WTC11 (cell line): ENCODE data around the gene SLC9A9. TPM values are rescaled to one million over a fixed set of nuclear protein-coding genes. Genes with fewer than 3 reads are reported as not detected.

Source experiments
- ATAC-seq: fragments of 200-7000 bp; cut with Tn5 transposase; 2 replicates; pipeline ENCODE4 v1.10.0; 2021; ENCODE audit warnings: mild to moderate bottlenecking, moderate library complexity
- CTCF ChIA-PET: fragments of 300-600 bp; sonication (Branson Sonifier 250); formaldehyde crosslinking; loops from one replicate; lab custom pipeline; 2021; ENCODE audit warnings: antibody characterized with exemption; lab: Charles Lee
- POLR2A ChIA-PET: fragments of 350-600 bp; sonication (Branson Sonifier 250); formaldehyde crosslinking; loops from one replicate; lab custom pipeline; 2021; ENCODE audit warnings: antibody characterized with exemption; lab: Charles Lee
- DNase-seq: peaks from one replicate; pipeline ENCODE4 v3.0.0; 2021; ENCODE audit warnings: low spot score
- H3K27ac Mint-ChIP-seq: 2 replicates; pipeline ENCODE4 v1.8.0; 2021; ENCODE audit warnings: mixed read lengths
- H3K27me3 Mint-ChIP-seq: 2 replicates; pipeline ENCODE4 v1.8.0; 2021; ENCODE audit warnings: low read depth, mild to moderate bottlenecking, moderate library complexity, mixed read lengths
- H3K36me3 Mint-ChIP-seq: 2 replicates; pipeline ENCODE4 v1.8.0; 2021; ENCODE audit warnings: mixed read lengths
- H3K4me1 Mint-ChIP-seq: 2 replicates; pipeline ENCODE4 v1.8.0; 2022; ENCODE audit warnings: mixed read lengths
- H3K4me3 Mint-ChIP-seq: 2 replicates; pipeline ENCODE4 v1.8.0; 2021; ENCODE audit warnings: mild to moderate bottlenecking, moderate library complexity, mixed read lengths
- H3K9me3 Mint-ChIP-seq: 2 replicates; pipeline ENCODE4 v1.8.0; 2021; ENCODE audit warnings: mixed read lengths
- CTCF ChIP-seq: fragments of 200-600 bp; IDR thresholded peaks from 2 replicates; pipeline ENCODE4 v1.8.0; 2022; ENCODE audit warnings: antibody characterized with exemption
- E2F5 ChIP-seq: sonication (generic); formaldehyde crosslinking; IDR thresholded peaks from 2 replicates; pipeline ENCODE4 v1.8.1; 2022; ENCODE audit warnings: mild to moderate bottlenecking, moderate library complexity, missing genetic modification reagents
- ETV6 ChIP-seq: sonication (generic); formaldehyde crosslinking; IDR thresholded peaks from 2 replicates; pipeline ENCODE4 v1.8.1; 2022; ENCODE audit warnings: mild to moderate bottlenecking, missing genetic modification reagents
- GTF2I ChIP-seq: fragments of 250-450 bp; sonication (Bioruptor Pico); conservative IDR thresholded peaks from 2 replicates; pipeline ENCODE4 v1.4.0; 2021; ENCODE audit warnings: mild to moderate bottlenecking
- HMGA2 ChIP-seq: fragments of 250-450 bp; sonication (Bioruptor Pico); IDR thresholded peaks from 2 replicates; pipeline ENCODE4 v1.4.0; 2021; ENCODE audit warnings: mild to moderate bottlenecking, moderate library complexity
- IRF1 ChIP-seq: sonication (generic); formaldehyde crosslinking; IDR thresholded peaks from 2 replicates; pipeline ENCODE4 v1.8.0; 2023; ENCODE audit warnings: missing genetic modification reagents
- JUN ChIP-seq: sonication (generic); formaldehyde crosslinking; IDR thresholded peaks from 2 replicates; pipeline ENCODE4 v1.8.0; 2023; ENCODE audit warnings: mild to moderate bottlenecking, missing genetic modification reagents
- NR2C2 ChIP-seq: sonication (generic); formaldehyde crosslinking; IDR thresholded peaks from 2 replicates; pipeline ENCODE4 v1.8.0; 2022; ENCODE audit warnings: mild to moderate bottlenecking, missing genetic modification reagents
- SMAD3 ChIP-seq: sonication (generic); formaldehyde crosslinking; IDR thresholded peaks from 2 replicates; pipeline ENCODE4 v1.8.0; 2022; ENCODE audit warnings: missing genetic modification reagents, mild to moderate bottlenecking, borderline replicate concordance
- TP53 ChIP-seq: sonication (generic); formaldehyde crosslinking; IDR thresholded peaks from 2 replicates; pipeline ENCODE4 v1.8.1; 2023; ENCODE audit warnings: mild to moderate bottlenecking, missing genetic modification reagents
- ZBTB43 ChIP-seq: sonication (generic); formaldehyde crosslinking; IDR thresholded peaks from 2 replicates; pipeline ENCODE4 v1.8.1; 2023; ENCODE audit warnings: mild to moderate bottlenecking, missing genetic modification reagents
- ZNF121 ChIP-seq: sonication (generic); formaldehyde crosslinking; IDR thresholded peaks from 2 replicates; pipeline ENCODE4 v1.8.0; 2023; ENCODE audit warnings: missing genetic modification reagents
- ZNF219 ChIP-seq: sonication (generic); formaldehyde crosslinking; IDR thresholded peaks from 2 replicates; pipeline ENCODE4 v1.8.0; 2023; ENCODE audit warnings: missing genetic modification reagents, mild to moderate bottlenecking, borderline replicate concordance
- ZNF317 ChIP-seq: sonication (generic); formaldehyde crosslinking; IDR thresholded peaks from 2 replicates; pipeline ENCODE4 v1.8.1; 2023; ENCODE audit warnings: low read depth, mild to moderate bottlenecking, moderate library complexity, missing genetic modification reagents, borderline replicate concordance
- ZNF532 ChIP-seq: fragments of 250-450 bp; sonication (Bioruptor Pico); IDR thresholded peaks from 2 replicates; pipeline ENCODE4 v1.9.0; 2021; ENCODE audit warnings: mild to moderate bottlenecking, borderline replicate concordance
- total RNA-seq: library from RNA; stranded (reverse); gene quantifications from 3 replicates; pipeline ENCODE4 v1.2.3, GENCODE V29; 2021
- TF ChIP-seq, protein P1 (sequence below): fragments of 250-450 bp; sonication (Bioruptor Pico); IDR thresholded peaks from 2 replicates; pipeline ENCODE4 v1.9.0; 2021; ENCODE audit warnings: mild to moderate bottlenecking
- TF ChIP-seq, protein P2 (sequence below): fragments of 250-450 bp; sonication (Bioruptor Pico); IDR thresholded peaks from 2 replicates; pipeline ENCODE4 v1.9.0; 2021; ENCODE audit warnings: mild to moderate bottlenecking
- TF ChIP-seq, protein P3 (sequence below): sonication (generic); formaldehyde crosslinking; IDR thresholded peaks from 2 replicates; pipeline ENCODE4 v1.8.0; 2022; ENCODE audit warnings: mild to moderate bottlenecking, missing genetic modification reagents
- TF ChIP-seq, protein P4 (sequence below): sonication (generic); formaldehyde crosslinking; IDR thresholded peaks from 2 replicates; pipeline ENCODE4 v1.8.1; 2023; ENCODE audit warnings: mild to moderate bottlenecking, missing genetic modification reagents

SLC9A9 gene
- total RNA-seq, 1 experiment from 2014 or later = 1.2 TPM

- peaks cover 5% of the 10 kb centered on the region for H3K9me3 Mint-ChIP-seq
- no peak overlapping the region for H3K4me3 Mint-ChIP-seq
- ATAC-seq (no peak), DNase-seq (no peak)
- H3K27me3 Mint-ChIP-seq = no peaks in the 10 kb centered on the region
- ChIA-PET CTCF (no interaction called here), POLR2A (no interaction called here)
- no peak overlapping the region for H3K27ac Mint-ChIP-seq
- no peaks in the 10 kb centered on the region for H3K4me1 Mint-ChIP-seq
- TF ChIP-seq, protein P1, sequence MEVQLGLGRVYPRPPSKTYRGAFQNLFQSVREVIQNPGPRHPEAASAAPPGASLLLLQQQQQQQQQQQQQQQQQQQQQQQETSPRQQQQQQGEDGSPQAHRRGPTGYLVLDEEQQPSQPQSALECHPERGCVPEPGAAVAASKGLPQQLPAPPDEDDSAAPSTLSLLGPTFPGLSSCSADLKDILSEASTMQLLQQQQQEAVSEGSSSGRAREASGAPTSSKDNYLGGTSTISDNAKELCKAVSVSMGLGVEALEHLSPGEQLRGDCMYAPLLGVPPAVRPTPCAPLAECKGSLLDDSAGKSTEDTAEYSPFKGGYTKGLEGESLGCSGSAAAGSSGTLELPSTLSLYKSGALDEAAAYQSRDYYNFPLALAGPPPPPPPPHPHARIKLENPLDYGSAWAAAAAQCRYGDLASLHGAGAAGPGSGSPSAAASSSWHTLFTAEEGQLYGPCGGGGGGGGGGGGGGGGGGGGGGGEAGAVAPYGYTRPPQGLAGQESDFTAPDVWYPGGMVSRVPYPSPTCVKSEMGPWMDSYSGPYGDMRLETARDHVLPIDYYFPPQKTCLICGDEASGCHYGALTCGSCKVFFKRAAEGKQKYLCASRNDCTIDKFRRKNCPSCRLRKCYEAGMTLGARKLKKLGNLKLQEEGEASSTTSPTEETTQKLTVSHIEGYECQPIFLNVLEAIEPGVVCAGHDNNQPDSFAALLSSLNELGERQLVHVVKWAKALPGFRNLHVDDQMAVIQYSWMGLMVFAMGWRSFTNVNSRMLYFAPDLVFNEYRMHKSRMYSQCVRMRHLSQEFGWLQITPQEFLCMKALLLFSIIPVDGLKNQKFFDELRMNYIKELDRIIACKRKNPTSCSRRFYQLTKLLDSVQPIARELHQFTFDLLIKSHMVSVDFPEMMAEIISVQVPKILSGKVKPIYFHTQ (CRISPR knock-in tag) = no peak
- TF ChIP-seq E2F5 (no peak), NR2C2 (CRISPR knock-in tag) (no peak), HMGA2 (no peak), ZNF317 (CRISPR knock-in tag) (no peak)
- TF ChIP-seq, protein P2, sequence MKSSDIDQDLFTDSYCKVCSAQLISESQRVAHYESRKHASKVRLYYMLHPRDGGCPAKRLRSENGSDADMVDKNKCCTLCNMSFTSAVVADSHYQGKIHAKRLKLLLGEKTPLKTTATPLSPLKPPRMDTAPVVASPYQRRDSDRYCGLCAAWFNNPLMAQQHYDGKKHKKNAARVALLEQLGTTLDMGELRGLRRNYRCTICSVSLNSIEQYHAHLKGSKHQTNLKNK (CRISPR knock-in tag) = no peak
- H3K36me3 Mint-ChIP-seq = no peaks in the 10 kb centered on the region
These were observed 592.5 kb downstream of the SLC9A9 start for GRCh38 chr3:143255739-143256138.

DNA sequence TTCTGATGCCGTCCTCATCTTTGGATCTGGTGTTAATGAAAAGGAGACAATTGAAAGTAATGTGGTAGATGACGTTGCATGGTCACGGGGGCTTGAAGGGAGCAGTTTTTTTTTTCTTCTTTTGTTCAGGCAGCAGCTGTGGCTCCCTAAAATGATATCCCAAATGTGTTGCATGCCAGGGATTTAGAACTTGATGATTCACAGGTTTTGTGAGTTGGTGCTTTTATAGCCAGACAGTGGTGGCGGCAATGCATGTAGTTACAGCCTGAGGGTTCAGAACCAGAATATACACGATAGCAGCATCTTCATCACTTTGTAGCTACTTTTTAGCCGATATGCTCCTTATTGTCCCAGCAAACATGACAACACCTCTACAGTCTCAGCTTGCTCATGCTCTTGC lies 595.3 kb downstream of the SLC9A9 start:
- ChIA-PET POLR2A (no interaction called here), CTCF (interaction anchor here (1.0 kb wide), 1 partner anchor 422 kb away, joined by 3 read pairs; no protein-coding TSS in a partner anchor)
- Mint-ChIP-seq H3K27ac (no peak overlapping the region), H3K9me3 (peaks cover 13% of the 10 kb centered on the region), H3K4me1 (no peaks in the 10 kb centered on the region), H3K4me3 (no peak overlapping the region), H3K27me3 (no peaks in the 10 kb centered on the region), H3K36me3 (no peaks in the 10 kb centered on the region)
- no peak for ATAC-seq
- no peak for DNase-seq
- no peak for TF ChIP-seq ZBTB43 (CRISPR knock-in tag)
- TF ChIP-seq ZNF121 (CRISPR knock-in tag) = no peak
- TF ChIP-seq, protein P3, sequence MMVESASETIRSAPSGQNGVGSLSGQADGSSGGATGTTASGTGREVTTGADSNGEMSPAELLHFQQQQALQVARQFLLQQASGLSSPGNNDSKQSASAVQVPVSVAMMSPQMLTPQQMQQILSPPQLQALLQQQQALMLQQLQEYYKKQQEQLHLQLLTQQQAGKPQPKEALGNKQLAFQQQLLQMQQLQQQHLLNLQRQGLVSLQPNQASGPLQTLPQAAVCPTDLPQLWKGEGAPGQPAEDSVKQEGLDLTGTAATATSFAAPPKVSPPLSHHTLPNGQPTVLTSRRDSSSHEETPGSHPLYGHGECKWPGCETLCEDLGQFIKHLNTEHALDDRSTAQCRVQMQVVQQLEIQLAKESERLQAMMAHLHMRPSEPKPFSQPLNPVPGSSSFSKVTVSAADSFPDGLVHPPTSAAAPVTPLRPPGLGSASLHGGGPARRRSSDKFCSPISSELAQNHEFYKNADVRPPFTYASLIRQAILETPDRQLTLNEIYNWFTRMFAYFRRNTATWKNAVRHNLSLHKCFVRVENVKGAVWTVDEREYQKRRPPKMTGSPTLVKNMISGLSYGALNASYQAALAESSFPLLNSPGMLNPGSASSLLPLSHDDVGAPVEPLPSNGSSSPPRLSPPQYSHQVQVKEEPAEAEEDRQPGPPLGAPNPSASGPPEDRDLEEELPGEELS = no peak
- TF ChIP-seq CTCF = no peak
- TF ChIP-seq SMAD3 (CRISPR knock-in tag) = no peak
- TF ChIP-seq TP53 (CRISPR knock-in tag) = no peak
- no peak for TF ChIP-seq ZNF219 (CRISPR knock-in tag)
- TF ChIP-seq JUN (CRISPR knock-in tag) = no peak
- TF ChIP-seq ZNF532 (CRISPR knock-in tag) = no peak
- TF ChIP-seq GTF2I (CRISPR knock-in tag) = no peak
- no peak for TF ChIP-seq ETV6
- no peak for TF ChIP-seq IRF1 (CRISPR knock-in tag)
- TF ChIP-seq, protein P4, sequence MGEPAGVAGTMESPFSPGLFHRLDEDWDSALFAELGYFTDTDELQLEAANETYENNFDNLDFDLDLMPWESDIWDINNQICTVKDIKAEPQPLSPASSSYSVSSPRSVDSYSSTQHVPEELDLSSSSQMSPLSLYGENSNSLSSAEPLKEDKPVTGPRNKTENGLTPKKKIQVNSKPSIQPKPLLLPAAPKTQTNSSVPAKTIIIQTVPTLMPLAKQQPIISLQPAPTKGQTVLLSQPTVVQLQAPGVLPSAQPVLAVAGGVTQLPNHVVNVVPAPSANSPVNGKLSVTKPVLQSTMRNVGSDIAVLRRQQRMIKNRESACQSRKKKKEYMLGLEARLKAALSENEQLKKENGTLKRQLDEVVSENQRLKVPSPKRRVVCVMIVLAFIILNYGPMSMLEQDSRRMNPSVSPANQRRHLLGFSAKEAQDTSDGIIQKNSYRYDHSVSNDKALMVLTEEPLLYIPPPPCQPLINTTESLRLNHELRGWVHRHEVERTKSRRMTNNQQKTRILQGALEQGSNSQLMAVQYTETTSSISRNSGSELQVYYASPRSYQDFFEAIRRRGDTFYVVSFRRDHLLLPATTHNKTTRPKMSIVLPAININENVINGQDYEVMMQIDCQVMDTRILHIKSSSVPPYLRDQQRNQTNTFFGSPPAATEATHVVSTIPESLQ (CRISPR knock-in tag) = no peak
